HEK293 (cell line): ENCODE data around the gene SLC27A2.

Experiments used
- CTCF ChIA-PET: fragments of 350-600 bp; formaldehyde crosslinking; extraction: SDS; loops from one replicate; lab custom pipeline; 2021; ENCODE audit warnings: antibody characterized with exemption; lab: Yijun Ruan, JAX
- POLR2A ChIA-PET: fragments of 300-600 bp; formaldehyde crosslinking; extraction: SDS; loops from one replicate; lab custom pipeline; 2020; ENCODE audit warnings: antibody characterized with exemption, inconsistent platforms; lab: Yijun Ruan, JAX
- H3K27ac ChIP-seq: fragments of 200-500 bp; sonication (Bioruptor generic); 2 replicates; pipeline ENCODE4 v1.5.1; 2014; ENCODE audit warnings: low read depth, low read length, control low read depth, inconsistent platforms; ENCODE audit errors: extremely low read depth
- H3K36me3 ChIP-seq, 2 experiments: fragments of 200-500 bp in 1 of 2; sonication (Bioruptor generic) in 1 of 2; 1 replicate in 1 of 2; 2 replicates in 1 of 2; pipeline ENCODE4 v1.5.1; 2014 to 2017; ENCODE audit warnings: inconsistent platforms in 2 of 2, low read length in 2 of 2; ENCODE audit not compliant: control insufficient read depth in 2 of 2, insufficient read depth in 1 of 2
- H3K4me1 ChIP-seq: fragments of 200-500 bp; sonication (Bioruptor generic); 2 replicates; pipeline ENCODE4 v1.5.1; 2014; ENCODE audit warnings: mild to moderate bottlenecking, low read length, inconsistent platforms; ENCODE audit not compliant: control insufficient read depth, insufficient read depth
- H3K4me3 ChIP-seq: 2 replicates; pipeline ENCODE4 v1.5.1; 2011; ENCODE audit warnings: low read depth, mild to moderate bottlenecking, control low read depth, low read length, moderate library complexity
- H3K9me3 ChIP-seq: fragments of 200-500 bp; sonication (Bioruptor generic); 2 replicates; pipeline ENCODE4 v1.5.1; 2014; ENCODE audit warnings: low read depth, low read length, inconsistent platforms; ENCODE audit not compliant: control insufficient read depth, insufficient read depth
- KLF1 ChIP-seq: fragments of 450-650 bp; formaldehyde crosslinking; IDR thresholded peaks from 2 replicates; pipeline ENCODE4 v1.5.1; 2016; ENCODE audit warnings: missing biosample characterization, missing genetic modification characterization
- PRDM10 ChIP-seq: fragments of 450-650 bp; formaldehyde crosslinking; IDR thresholded peaks from 2 replicates; pipeline ENCODE4 v1.5.1; 2016; ENCODE audit warnings: missing biosample characterization, missing genetic modification characterization
- SP2 ChIP-seq: fragments of 450-650 bp; formaldehyde crosslinking; IDR thresholded peaks from 2 replicates; pipeline ENCODE4 v1.5.1; 2016; ENCODE audit warnings: missing biosample characterization, missing genetic modification characterization
- TCF7L2 ChIP-seq: IDR thresholded peaks from 2 replicates; pipeline ENCODE4 v1.6.1; 2011; ENCODE audit warnings: low read depth, mild to moderate bottlenecking, inconsistent platforms, low read length, moderate library complexity, borderline replicate concordance
- YY2 ChIP-seq: fragments of 450-650 bp; formaldehyde crosslinking; IDR thresholded peaks from 2 replicates; pipeline ENCODE4 v1.5.1; 2016; ENCODE audit warnings: missing biosample characterization, missing genetic modification characterization
- ZBTB8A ChIP-seq: fragments of 450-650 bp; formaldehyde crosslinking; IDR thresholded peaks from 2 replicates; pipeline ENCODE4 v1.5.1; 2016; ENCODE audit warnings: missing biosample characterization, missing genetic modification characterization
- ZIC2 ChIP-seq: fragments of 450-650 bp; formaldehyde crosslinking; IDR thresholded peaks from 2 replicates; pipeline ENCODE4 v1.5.1; 2016; ENCODE audit warnings: missing biosample characterization, missing genetic modification characterization
- ZNF112 ChIP-seq: fragments of 450-650 bp; formaldehyde crosslinking; IDR thresholded peaks from 2 replicates; pipeline ENCODE4 v1.5.0; 2017; ENCODE audit warnings: missing biosample characterization, missing genetic modification characterization
- ZNF138 ChIP-seq: fragments of 450-650 bp; formaldehyde crosslinking; IDR thresholded peaks from 2 replicates; pipeline ENCODE4 v1.5.1; 2016; ENCODE audit warnings: missing biosample characterization, missing genetic modification characterization, borderline replicate concordance
- ZNF146 ChIP-seq: fragments of 450-650 bp; formaldehyde crosslinking; IDR thresholded peaks from 2 replicates; pipeline ENCODE4 v1.5.1; 2016; ENCODE audit warnings: missing biosample characterization, missing genetic modification characterization
- ZNF155 ChIP-seq: fragments of 450-650 bp; formaldehyde crosslinking; IDR thresholded peaks from 2 replicates; pipeline ENCODE4 v1.5.1; 2016; ENCODE audit warnings: missing biosample characterization, missing genetic modification characterization
- ZNF221 ChIP-seq: fragments of 450-650 bp; formaldehyde crosslinking; IDR thresholded peaks from 2 replicates; pipeline ENCODE4 v1.5.1; 2017; ENCODE audit warnings: missing biosample characterization, missing genetic modification characterization, borderline replicate concordance
- ZNF302 ChIP-seq: fragments of 450-650 bp; formaldehyde crosslinking; IDR thresholded peaks from 2 replicates; pipeline ENCODE4 v1.5.1; 2016; ENCODE audit warnings: missing biosample characterization, missing genetic modification characterization, low read depth
- ZNF324 ChIP-seq: fragments of 450-650 bp; formaldehyde crosslinking; IDR thresholded peaks from 2 replicates; pipeline ENCODE4 v1.5.1; 2016; ENCODE audit warnings: missing biosample characterization, missing genetic modification characterization
- ZNF350 ChIP-seq: fragments of 450-650 bp; formaldehyde crosslinking; IDR thresholded peaks from 2 replicates; pipeline ENCODE4 v1.5.0; 2017; ENCODE audit warnings: missing biosample characterization, mild to moderate bottlenecking, missing genetic modification characterization
- ZNF473 ChIP-seq: fragments of 450-650 bp; formaldehyde crosslinking; IDR thresholded peaks from 2 replicates; pipeline ENCODE4 v1.5.1; 2017; ENCODE audit warnings: missing biosample characterization, missing genetic modification characterization
- ZNF501 ChIP-seq: fragments of 450-650 bp; formaldehyde crosslinking; IDR thresholded peaks from 2 replicates; pipeline ENCODE4 v1.5.1; 2016; ENCODE audit warnings: missing biosample characterization, missing genetic modification characterization
- ZNF521 ChIP-seq: fragments of 450-650 bp; formaldehyde crosslinking; IDR thresholded peaks from 2 replicates; pipeline ENCODE4 v1.5.1; 2017; ENCODE audit warnings: missing biosample characterization, mild to moderate bottlenecking, missing genetic modification characterization
- ZNF549 ChIP-seq: fragments of 450-650 bp; IDR thresholded peaks from 2 replicates; pipeline ENCODE4 v1.5.1; 2018; ENCODE audit warnings: missing biosample characterization, missing genetic modification characterization, mild to moderate bottlenecking, inconsistent platforms, moderate library complexity
- ZNF561 ChIP-seq: fragments of 450-650 bp; IDR thresholded peaks from 2 replicates; pipeline ENCODE4 v1.5.1; 2018; ENCODE audit warnings: missing biosample characterization, missing genetic modification characterization, borderline replicate concordance
- ZNF670 ChIP-seq: fragments of 450-650 bp; formaldehyde crosslinking; IDR thresholded peaks from 2 replicates; pipeline ENCODE4 v1.5.1; 2016; ENCODE audit warnings: missing biosample characterization, missing genetic modification characterization, low read depth
- ZNF777 ChIP-seq: fragments of 450-650 bp; formaldehyde crosslinking; IDR thresholded peaks from 2 replicates; pipeline ENCODE4 v1.5.1; 2017; ENCODE audit warnings: missing biosample characterization, missing genetic modification characterization, borderline replicate concordance

The SLC27A2 gene

GRCh38 chr15:50259276-50259675, 77.3 kb downstream of the SLC27A2 start:
- ChIA-PET POLR2A (no interaction called here), CTCF (interaction anchor here (0.7 kb wide), 1 partner anchor 18 kb away, joined by 4 read pairs; no protein-coding TSS in a partner anchor)
- Histone ChIP-seq H3K4me3 (no peak overlapping the region), H3K27ac (no peak overlapping the region)
- TF ChIP-seq ZNF777 (tag by site-specific recombination) (no peak), ZNF146 (no peak), ZNF155 (tag by site-specific recombination) (no peak), ZNF324 (no peak), ZBTB8A (no peak)
- TF ChIP-seq, all 188 proteins: peak for 0
- no peaks in the 10 kb centered on the region for H3K36me3 ChIP-seq
- no peaks in the 10 kb centered on the region for H3K4me1 ChIP-seq
- no peaks in the 10 kb centered on the region for H3K9me3 ChIP-seq

GRCh38 chr15:50260969-50261496, 79.0 kb downstream of the SLC27A2 start:
- Histone ChIP-seq H3K36me3 (no peaks in the 10 kb centered on the region), H3K4me1 (no peaks in the 10 kb centered on the region), H3K9me3 (no peaks in the 10 kb centered on the region), H3K4me3 (no peak overlapping the region), H3K27ac (no peak overlapping the region)
- TF ChIP-seq ZNF549 (tag by site-specific recombination): no peak
- TF ChIP-seq ZNF501: no peak
- no peak for TF ChIP-seq ZNF521 (tag by site-specific recombination)
- TF ChIP-seq ZNF112 (tag by site-specific recombination): no peak
- TF ChIP-seq TCF7L2: no peak
- TF ChIP-seq ZNF350 (tag by site-specific recombination): no peak
- TF ChIP-seq ZNF302 (tag by site-specific recombination): no peak
- TF ChIP-seq SP2 (tag by site-specific recombination): no peak
- TF ChIP-seq ZNF670 (tag by site-specific recombination): no peak
- no peak for TF ChIP-seq PRDM10 (tag by site-specific recombination)
- no peak for TF ChIP-seq ZNF561 (tag by site-specific recombination)
- no peak for TF ChIP-seq KLF1 (tag by site-specific recombination)
- no peak for TF ChIP-seq ZIC2 (tag by site-specific recombination)
- no peak for TF ChIP-seq ZNF221
- ChIA-PET POLR2A (no interaction called here), CTCF (no interaction called here)

GRCh38 chr15:50261981-50262380, 80.0 kb downstream of the SLC27A2 start:
- H3K4me3 ChIP-seq: no peak overlapping the region
- POLR2A ChIA-PET: no interaction called here
- no peaks in the 10 kb centered on the region for H3K36me3 ChIP-seq
- no peaks in the 10 kb centered on the region for H3K9me3 ChIP-seq
- no peak overlapping the region for H3K27ac ChIP-seq
- no peak for TF ChIP-seq ZNF473 (tag by site-specific recombination)
- TF ChIP-seq ZNF138 (tag by site-specific recombination): no peak
- TF ChIP-seq YY2: no peak
- CTCF ChIA-PET: no interaction called here
- H3K4me1 ChIP-seq: no peaks in the 10 kb centered on the region
